Measurements from ENCODE around the gene CDH9.
"Not testable (repeated sequence)": the region's sequence is repeated elsewhere in the genome, so short reads cannot be mapped to it uniquely, and the experiment has no call there.

CDH9 gene

DNA sequence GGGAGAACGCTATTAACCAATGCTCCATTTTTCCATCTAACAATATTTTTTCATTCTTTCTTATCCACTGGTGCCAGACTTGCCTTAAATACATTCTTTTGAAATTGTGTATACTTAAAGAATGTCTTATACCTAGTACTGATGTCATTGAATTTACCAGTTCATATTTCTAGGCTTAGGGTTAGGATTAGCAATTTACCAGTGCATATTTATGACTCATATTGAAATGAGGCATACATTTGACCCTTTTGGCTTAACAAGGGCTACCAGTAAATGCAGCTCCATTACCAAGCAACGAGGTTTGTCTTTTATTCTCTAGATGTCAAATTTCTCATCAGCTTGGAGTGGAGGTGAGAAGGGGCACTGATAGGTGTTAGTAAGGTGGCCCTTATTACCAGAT is 89.5 kb downstream of the CDH9 start:
- DNase-seq = no peak

DNA sequence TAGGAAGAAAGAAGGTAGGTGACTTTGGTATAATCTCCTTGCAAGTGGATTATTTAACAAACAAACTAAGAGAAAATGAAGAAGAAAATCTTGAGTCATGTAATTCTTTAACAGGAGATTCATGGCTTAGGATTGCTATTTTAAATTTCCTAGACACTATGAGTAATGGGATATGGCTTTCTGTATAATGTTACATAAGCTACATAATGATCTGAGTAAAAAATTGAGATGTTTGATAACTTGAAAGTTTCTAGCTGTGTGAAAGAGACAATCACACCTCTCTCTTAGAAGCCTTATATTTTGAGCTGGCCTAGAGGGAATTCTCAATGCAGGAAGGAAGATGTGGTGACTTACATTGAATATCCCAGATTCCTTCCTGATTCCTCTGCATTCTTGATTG is 92.5 kb downstream of the CDH9 start:
- no peak for DNase-seq

DNA sequence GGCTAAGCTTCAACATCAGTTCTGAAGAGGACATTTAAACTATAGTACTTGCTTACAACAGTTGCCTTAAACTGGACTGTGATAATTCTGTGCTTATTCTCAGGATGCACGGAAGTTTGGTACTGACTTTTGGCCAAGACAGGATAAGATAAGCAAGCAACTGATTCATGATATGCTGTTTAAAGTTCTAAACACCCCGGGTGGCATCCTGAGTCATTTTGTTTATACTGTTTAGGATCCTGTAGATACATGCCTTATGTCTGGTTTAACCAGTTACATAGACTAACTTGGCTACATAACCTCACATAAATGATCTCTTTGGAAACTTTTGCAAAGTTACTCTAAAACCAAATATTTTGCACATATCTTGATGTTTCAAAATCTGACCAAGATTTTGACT is 95.9 kb downstream of the CDH9 start:
- DNase-seq = no peak

DNA sequence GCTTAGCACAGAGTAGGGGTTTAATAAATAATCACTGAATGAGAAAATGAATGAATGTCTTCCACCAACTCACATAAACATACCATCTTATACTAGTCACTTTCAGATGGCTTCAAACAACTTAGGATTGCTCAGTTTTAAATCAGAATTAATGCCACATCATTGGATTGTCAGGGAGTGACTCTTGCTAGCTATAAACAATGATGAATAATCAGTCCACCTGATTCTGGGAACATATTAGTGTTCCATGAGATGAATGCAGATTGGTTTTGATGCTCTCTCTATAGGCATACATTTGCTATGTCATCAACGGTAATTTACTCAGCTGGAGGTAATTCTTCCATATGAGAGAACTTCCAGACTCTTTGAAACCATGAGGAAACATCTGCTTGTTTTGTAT is 97.4 kb downstream of the CDH9 start:
- DNase-seq = no peak

DNA sequence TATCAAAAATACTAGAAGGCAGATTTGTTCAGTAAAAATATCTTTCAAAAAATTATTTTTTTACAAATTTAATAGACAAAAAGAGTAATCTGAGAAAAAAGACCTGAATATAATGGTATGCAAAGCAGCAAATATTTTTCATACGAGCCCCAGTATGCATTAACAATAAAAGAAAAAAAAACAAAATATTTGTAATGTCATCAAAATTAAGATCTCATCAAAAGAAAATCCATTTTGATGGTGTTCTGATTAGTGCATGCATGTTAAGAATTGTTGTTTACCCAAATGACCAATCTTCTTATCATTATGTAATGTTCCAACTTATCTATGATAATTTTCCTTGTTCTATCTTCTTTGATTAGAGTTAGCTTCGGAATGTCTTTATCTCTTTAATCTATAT is 106.1 kb downstream of the CDH9 start:
- no peak for DNase-seq

DNA sequence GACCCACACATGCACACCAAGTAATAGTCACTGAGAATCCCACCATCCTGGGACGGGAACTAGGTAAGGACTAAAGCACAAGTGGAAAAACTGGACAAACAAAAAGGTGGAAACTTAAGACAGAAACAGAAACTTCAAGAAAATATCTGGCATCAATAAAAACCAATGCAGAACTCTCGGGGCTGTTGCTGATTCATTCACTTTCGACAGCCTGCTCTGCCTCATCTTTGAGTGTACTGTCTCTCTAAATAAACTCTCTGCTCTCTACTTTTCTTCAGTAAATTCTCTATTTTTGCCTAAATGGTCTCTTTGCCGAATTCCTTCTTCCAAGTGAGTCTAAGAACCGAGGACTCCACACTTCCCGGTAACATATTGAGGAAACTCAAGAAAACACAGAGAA is 116.9 kb downstream of the CDH9 start:
- no peak for DNase-seq

DNA sequence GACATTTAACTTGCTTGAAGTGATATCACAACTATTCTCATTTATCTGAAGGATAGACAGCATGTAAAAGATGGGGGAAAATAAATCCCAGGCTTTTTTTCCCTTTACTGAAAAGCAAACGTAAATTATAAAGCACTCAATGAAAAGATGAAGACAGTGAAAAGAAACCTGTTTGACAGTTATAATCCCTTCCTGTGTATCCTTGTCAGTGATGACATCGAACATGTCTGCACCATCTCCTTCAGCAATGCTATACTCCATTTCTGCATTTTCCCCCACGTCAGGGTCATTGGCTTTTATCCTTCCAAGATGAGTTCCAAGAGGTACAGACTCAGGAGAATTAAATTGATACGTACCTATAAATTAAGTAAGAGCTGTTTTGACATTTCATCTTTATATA is 134.9 kb downstream of the CDH9 start:
- no peak for DNase-seq

DNA sequence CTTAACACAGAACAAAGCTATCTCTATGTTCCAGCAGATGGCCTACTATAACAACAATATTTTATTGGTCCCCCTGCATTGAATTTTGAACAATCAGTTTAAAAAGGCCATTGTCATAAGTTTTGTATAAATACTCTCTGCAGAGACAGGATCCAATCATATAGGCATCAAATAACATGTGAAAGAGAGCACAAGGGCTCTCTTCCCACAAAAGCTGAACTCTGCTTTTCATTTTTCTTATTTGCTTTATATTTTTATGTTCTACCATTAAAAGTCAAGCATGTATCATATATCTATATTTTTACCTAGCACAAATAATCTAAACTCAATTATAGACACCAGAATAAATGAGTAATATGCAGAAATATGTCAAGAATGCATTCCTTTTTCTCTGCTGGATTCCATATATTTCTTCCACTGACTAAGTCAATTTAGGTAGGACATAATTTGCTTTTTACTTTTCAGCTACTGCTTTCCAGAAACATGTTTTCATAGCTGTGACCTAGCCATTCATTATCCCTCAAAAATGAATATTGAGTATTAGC is 143.6 kb downstream of the CDH9 start:
- no peak for DNase-seq

DNA sequence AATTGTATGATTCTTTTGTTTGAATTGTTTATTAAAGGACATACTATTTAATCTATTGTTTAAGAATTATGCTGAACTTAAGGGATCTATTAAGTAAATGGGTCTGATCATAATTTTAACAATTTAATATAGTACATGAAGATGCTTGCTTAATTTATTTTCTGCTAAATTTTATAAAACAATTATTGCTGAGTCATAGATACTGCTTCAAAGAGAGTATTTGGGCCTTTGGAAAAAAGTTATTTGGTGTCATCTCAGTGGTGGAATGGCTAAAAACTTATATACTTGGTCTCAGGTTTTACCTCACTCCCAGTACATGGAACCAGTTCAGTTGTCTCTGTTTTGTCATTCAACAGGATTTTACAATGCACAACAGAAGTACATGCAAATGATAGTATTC is 145.3 kb downstream of the CDH9 start:
- DNase-seq = no peak

DNA sequence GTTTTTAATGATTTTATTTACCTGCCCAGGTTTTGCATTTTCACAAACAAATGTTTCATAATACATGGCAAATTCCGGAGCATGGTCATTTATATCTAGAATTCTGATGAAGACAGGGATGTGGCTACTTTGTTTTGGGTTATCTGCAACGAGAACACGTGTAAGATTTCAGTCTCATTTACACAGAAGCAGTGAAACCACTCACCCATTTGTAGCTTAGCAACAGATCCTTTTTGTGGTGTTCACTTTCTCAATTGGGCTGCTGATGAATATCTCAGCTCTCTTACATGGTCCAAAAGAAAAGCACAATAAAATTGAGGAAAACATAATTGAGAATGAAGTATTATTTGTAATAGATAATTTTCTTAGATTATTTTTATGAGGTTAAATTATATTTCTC is 148.6 kb downstream of the CDH9 start:
- no peak for DNase-seq

DNA sequence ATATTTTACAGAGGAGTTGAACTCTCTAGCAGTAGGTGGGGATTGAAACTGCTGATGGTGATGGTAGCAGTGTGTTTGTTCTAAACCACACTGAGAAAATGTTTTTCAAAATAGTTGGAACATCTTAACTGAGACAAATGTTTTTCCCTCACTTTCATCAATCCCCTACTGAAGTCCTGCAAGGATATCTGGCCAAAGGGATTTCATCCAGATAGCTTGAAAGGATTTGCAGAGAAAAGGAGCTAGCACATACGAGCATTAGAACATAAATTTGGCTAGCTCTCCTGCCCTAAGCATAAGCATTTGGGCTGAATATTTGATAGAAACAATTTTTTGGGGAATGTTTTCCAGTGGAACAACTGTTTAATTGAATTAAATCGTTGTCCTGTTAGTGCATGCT is 153.9 kb downstream of the CDH9 start:
- no peak for DNase-seq

DNA sequence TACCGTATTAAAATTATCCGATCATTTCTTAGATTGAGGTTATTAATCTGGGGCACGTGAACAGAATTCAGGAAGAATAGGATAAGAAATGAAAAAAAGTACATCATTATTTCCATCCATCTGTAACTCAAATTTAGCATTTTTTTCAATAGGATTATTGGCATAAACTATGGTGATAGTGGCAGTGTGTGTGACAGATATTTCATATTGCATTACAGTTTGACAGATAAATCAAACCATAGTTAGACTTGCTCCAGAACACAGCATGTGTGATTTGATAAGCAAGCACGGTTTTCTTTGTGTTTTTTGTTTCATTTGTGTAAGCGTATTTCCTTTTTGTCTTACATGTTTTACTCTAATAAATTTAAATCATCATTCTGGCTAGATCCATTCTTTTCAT is 155.0 kb downstream of the CDH9 start:
- no peak for DNase-seq

DNA sequence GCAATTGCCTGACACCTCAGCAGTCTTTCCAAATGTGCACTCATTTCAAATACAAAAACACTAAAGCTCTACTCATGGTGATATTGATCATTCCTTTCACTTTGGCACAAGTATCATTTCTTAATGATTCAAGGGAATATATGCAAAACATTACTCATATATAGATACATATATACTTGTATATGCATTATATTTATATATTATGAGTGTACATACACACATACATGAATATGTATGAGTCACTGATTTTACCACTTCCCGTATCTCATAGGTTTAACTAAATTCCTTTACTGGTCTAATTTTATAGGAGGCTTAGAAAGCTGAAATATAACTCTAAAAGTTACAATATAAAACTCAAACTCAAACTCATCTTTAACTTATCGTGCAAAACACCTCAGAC is 156.5 kb downstream of the CDH9 start:
- DNase-seq = no peak

DNA sequence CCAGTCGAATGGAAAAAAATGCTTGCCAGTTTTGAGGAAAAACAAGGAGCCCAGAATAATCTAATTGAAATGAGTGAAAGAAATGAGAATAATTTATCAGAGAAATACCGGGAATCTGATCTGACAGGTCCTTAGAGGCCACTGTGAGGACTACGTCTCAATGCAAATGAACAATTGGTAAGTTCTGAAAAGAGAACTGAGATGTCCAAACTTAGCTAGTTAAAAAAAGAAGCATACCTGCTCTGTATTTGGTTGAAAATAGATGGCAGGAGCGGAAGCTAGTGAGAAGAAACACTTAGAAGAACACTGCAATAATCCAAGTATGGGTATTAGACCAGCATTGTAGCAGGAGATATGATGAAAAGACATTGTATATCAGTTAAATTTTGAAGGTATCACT is 161.2 kb downstream of the CDH9 start:
- no peak for DNase-seq

DNA sequence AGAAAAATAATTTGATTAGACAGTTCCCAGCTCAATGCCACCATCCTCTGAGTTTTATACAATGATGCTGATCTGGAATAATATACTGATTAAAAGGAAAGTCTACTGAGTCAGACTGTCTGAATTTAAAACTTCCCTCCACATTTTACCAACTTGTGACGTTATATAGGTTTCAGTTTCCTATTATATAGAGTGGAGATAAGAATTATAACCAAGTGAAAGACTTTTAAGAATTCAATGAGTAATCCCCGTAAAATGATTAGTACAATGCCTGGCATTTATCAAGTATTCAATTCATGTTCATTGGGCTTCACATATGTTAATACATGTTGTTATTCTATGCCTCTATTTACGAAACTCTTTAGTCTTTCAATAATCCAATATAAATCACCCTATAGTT is 166.0 kb downstream of the CDH9 start:
- DNase-seq = no peak

DNA sequence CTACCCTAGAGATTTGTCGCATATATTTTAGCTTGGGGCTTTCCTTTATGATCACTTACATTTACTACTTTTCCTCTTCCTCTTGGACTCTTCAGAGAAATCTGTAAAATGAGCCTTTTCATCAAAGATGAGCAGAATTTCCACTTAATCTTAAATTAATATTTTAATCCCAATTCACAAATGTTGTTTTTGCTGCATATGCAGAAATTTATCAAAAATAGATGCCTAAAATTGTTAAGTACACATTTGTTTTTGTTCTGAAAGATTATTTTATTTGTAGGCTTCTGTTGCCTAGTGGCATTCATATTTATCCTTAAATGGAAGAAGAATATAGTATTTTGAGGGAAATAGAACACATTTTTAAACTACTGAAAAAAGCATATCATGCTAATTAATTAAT is 168.6 kb downstream of the CDH9 start:
- no peak for DNase-seq

DNA sequence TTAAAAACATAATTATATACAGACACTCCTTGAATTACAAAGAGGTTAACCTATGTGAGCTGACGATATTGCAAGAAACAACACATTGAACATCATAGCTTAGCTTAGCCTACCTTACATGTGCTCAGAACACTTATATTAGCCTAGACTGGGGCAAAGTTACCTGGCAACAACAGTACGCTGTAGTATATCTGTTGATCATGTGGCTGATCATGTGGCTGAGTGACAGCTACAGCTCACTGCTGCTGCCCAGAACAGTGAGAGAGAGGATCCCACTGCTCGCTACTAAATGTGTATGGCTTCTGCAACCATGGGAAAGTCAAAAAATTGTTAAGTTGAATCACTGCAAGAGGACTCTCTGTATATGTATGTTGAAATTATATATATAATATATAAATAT is 169.9 kb downstream of the CDH9 start:
- DNase-seq = no peak

DNA sequence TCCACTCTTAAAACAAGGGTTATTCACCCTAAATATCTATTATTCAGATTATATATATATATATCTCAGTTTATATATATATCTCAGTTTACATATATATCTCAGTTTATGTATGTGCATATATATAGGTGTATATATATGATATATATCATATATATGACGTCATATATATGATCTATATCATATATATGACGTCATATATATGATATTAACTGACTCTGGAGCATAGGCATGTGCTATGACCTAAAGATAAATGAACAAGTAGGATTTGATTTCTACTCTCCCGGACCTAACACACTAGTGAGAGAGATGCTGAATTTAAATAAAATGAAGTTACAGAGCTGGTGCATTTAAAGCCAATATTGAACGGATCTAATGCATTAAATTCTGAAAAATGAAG is 174.3 kb downstream of the CDH9 start:
- DNase-seq = no peak

DNA sequence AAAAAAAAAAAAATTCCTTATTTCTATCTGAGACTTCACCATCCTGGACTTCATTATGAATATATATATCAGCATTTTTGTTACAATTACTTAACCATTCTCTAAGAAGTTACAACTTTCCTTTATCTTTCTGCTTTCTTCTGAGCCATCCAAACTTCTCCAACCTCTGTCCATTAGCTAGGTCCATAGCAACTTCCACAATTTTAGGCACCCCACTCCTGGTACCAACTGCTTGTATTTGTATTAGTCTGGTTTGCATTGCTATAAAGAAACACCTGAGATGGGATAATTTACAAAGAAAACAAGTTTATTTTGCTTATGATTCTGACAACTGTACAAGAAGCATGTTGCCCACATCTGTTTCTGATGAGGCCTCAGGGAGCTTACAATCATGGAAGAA is 182.1 kb downstream of the CDH9 start:
- no peak for DNase-seq

DNA sequence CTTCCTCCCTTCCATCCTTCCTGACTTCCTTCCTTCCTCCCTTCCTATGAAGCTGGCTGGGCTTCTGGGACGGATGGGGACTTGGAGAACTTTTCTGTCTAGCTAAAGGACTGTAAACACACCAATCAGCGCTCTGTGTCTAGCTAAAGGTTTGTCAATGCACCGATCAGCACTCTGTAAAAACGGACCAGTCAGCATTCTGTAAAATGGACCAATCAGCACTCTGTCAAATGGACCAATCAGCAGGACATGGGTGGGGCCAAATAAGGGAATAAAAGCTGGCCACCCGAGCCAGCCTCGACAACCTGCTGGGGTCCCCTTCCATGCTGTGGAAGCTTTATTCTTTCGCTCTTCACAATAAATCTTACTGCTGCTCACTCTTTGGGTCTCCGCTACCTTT is 185.9 kb downstream of the CDH9 start:
- not testable (repeated sequence) for DNase-seq

DNA sequence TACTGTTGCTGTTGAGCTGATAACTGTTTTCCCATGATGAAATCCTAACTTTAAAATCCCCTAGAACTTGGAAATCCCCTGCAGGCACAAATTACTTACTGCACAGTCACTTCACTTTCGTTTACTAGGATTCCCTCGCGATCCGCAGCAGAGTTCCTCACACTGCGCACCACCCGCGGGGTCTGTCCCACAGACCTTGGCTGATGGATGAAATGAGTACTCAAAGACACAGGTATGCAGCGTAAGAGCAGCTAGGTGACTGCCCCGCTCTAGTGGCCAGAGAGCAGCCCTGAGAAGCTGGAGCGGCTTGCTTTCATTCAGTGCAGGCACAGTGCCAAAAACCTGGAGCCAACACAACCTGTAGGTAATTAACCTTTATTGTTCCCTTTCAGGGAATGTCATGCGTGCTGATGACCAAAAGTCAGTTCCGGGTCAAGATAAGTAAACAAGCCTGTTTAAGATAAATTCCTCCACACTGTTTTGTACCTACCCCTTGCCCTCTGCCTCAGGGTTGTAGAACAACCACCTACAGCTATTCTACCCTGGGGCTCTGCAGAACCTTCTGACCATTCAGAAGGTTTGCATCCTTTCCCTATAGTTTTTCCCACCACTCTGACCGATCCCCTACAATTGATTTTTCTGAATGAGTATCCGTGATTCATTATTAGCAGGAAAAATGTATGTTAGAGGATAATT is 191.2 kb downstream of the CDH9 start:
- DNase-seq = no peak

DNA sequence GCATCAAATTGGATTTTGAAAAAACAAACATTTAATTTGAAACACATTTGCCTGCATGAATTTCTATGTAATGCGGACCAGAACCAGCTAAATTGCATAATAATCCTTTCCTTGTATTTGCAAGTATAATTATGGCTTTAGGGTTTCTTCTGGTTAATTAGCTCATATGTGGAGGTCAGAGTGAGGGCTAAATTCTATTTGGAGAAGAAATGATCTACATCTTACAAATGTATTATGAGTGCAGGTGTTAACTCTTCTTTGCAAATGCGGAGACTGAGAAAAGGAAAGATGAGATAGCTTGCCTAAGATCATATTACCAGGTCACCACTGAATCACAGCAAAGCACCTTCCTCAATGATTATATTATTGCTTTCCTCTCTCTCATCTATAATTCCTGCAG is 194.7 kb downstream of the CDH9 start:
- DNase-seq = no peak

DNA sequence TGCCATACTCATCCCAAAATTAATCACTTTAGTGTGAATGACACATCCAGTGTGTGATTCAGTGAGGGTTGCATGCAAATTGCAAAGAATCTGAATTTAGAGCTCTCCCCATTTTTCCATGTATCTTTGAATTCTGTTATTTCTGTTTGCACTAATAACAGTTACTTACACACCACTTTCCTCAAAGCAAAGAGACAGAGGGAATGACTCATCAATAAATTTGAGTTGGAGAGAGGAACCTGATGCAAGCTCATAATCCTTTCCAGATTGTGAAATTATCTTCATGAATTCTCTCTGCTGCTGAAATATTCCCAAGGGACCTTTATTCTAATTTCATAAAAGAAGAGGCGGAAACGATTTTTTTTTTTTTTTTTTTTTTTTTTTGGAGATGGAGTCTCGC is 204.8 kb downstream of the CDH9 start:
- no peak for DNase-seq
